Regular cardiac myocyte (primary cell): ENCODE results near the gene CHDH. TPM values are rescaled to one million over a fixed set of nuclear protein-coding genes. Genes with fewer than 3 reads are reported as not detected.

Experiments
- total RNA-seq: library from RNA; depleted of rRNA; stranded (reverse); fragments of >200 nt; gene quantifications from 2 replicates; pipeline ENCODE4 v1.2.3, GENCODE V29; 2014

Gene CHDH, protein sequence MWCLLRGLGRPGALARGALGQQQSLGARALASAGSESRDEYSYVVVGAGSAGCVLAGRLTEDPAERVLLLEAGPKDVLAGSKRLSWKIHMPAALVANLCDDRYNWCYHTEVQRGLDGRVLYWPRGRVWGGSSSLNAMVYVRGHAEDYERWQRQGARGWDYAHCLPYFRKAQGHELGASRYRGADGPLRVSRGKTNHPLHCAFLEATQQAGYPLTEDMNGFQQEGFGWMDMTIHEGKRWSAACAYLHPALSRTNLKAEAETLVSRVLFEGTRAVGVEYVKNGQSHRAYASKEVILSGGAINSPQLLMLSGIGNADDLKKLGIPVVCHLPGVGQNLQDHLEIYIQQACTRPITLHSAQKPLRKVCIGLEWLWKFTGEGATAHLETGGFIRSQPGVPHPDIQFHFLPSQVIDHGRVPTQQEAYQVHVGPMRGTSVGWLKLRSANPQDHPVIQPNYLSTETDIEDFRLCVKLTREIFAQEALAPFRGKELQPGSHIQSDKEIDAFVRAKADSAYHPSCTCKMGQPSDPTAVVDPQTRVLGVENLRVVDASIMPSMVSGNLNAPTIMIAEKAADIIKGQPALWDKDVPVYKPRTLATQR
- total RNA-seq = under 0.01 TPM in 1 of 2 replicates, not detected in the other

DNA sequence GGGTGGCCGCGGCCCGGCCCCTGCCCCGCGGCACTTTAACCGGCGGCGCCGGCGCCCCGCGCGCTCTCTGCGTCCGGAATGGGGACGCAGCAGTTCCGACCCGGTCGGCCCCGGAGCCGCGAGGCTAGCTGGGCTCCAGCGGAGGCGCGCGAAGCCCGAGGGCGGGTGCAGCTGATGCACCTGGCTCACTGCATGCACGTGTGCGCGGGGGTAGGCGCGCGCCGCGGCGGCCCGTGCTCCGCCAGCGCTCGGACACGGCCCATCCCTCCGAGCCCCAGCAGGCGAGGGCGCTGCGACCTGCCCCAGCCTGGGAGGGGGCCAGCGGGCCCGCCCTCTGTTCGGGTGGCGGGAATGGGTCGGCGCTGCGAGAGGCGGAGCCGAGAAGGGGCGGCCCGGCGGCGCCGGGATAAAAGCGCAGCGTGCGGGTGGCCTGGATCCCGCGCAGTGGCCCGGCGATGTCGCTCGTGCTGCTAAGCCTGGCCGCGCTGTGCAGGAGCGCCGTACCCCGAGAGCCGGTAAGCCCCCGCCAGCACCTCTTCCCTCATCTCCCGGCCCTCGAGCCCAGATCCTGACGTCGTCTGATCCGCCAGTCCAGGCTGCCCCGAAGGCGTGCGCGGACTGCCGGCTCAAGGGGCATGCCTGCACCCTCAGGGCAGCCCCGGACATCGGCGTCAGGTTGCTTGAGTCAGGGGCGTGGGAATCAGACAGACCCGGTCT lies at the start of gene CHDH, which contains the start of gene IL17RB:
TSS of gene CHDH (minus strand) at position 286 of the 717 bp plus-strand sequence. CDS start 22,411 bp downstream, outside the sequence.
TSS of gene IL17RB (plus strand) at position 435 of the 717 bp plus-strand sequence. CDS start at position 456, 21 bp downstream.

DNA sequence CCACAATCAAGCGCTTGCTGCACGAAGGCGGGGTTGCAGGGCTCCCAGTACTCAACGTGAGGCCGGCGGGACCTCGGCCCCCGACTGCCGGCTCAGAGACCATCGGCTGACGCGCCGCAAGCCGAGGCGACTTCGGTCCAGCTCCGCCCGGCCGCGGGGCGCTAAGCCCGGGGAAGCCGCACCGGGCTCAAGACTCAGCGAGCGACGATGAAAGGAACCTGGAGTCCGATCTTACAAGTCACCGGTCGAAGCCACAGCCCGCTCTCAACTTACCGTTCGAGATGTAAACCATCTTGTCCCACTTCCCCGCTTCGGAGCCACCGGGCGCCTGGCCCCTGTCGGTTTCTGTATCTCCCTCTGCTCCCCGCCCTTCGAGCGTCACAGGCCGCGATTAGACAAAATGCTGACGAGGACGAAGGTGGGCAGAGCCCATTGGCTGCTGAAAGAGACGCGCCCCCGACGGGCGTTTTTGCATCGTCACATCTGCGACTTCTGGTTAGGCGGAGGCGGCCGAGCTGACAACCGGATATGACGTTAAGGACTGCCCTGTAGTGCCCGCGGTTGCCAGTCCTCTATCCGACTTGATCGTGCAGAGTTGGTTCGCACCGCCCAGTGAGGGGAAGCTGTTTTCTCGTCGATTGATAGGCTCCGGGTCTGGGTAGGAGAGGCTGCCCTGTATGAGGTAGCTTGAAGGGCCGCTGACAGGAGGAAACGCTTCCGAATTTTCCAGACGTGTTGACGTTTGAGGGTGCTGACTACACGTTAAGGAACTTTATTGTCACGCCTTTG lies 45.5 kb upstream of the CHDH start, which contains the start of gene SELENOK:
TSS of gene SELENOK (minus strand) at position 363 of the 789 bp plus-strand sequence.

DNA sequence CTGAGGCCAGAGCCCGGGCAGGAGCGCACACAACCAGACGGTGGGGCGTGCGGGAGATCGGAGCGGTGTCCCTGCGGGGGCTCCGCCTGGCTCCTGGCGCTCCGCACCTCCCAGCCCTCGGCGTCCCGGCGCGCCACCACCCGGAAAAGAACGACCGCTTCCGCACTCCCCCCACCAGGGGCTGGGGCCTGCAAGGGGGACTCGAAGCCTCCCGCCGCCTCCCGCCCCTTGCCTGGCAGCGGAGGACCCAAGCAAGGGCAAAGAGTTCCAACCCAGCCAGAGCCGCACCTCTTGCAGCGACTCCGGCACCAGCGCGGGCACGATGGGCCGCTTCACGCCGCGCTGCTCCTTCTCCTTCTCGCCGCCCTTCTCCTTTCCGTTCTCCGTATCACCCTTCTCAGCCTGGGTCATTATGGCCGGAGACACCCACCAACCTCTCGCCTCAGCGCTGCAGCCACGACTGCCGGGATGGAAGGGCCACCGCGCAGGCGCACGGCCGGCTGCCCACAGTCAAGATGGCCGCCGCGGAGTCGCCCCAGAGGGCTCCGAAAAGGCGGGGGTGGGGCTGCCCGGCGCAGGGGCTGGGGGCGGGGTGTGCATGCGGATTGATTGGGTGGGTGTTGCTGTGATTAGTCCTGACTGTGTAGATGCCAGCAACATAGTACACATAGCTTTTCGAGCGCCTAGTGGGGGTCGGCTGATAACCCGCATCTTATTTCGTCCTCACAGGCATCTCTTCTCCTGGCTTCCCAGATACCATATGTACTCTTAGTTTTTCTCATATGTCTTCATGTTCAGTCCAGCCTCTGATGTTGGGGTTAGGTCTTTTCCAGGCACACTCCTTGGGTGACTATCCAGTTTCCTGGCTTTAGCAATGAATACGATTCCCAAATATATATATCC lies 35.7 kb upstream of the CHDH start, which contains the start of gene ACTR8:
TSS of gene ACTR8 (minus strand) at position 462 of the 903 bp plus-strand sequence. CDS start at position 411, 51 bp downstream.

Other genes starting within 250 kb of the CHDH start
- under 0.01 TPM in 1 of 2 replicates, not detected in the other for gene IL17RB, start 149 bp upstream of the CHDH start, total RNA-seq
- gene ACTR8, start 35.7 kb upstream of the CHDH start, total RNA-seq = 29.7 and 38.1 TPM in 2 replicates
- 27.2 and 38.9 TPM in 2 replicates for gene SELENOK, start 45.4 kb upstream of the CHDH start, total RNA-seq